DND-41 (cell line): ENCODE results near the gene POU6F2.

Source experiments
- CTCF ChIP-seq: IDR thresholded peaks from 2 replicates; pipeline ENCODE4 v1.5.1; 2012; ENCODE audit warnings: borderline replicate concordance, low read length, moderate library complexity, mild to moderate bottlenecking; ENCODE audit not compliant: poor library complexity, severe bottlenecking; ENCODE audit errors: extremely low read depth
- EZH2 ChIP-seq: IDR thresholded peaks from 3 replicates; pipeline ENCODE4 v1.6.1; 2012; ENCODE audit warnings: borderline replicate concordance, low read depth, mild to moderate bottlenecking, moderate library complexity, low read length, inconsistent platforms; ENCODE audit not compliant: severe bottlenecking

GRCh38 chr7:39285256-39285655 lies 307.5 kb downstream of the POU6F2 start:
- TF ChIP-seq CTCF (no peak), EZH2 (no peak)
